Caki2 (cell line): Measurements from ENCODE around the gene REPS1. TPM values are rescaled to one million over a fixed set of nuclear protein-coding genes. Genes with fewer than 3 reads are reported as not detected.
"Not testable (repeated sequence)": the region's sequence is repeated elsewhere in the genome, so short reads cannot be mapped to it uniquely, and the experiment has no call there.

Experiments
- DNase-seq: peaks from one replicate; pipeline ENCODE4 v3.0.0-alpha.2; 2015; ENCODE audit warnings: low read depth
- in situ Hi-C: cut with HindIII; loops from 2 replicates; pipeline ENCODE4 v1.10.0; 2016; ENCODE audit warnings: low sequenced_read_pairs, low pct_unique_long_range_greater_than_20kb, mixed read lengths
- total RNA-seq: library from RNA; depleted of rRNA; stranded (reverse); fragments of >200 nt; shearing (Covaris generic); gene quantifications from 2 replicates; pipeline ENCODE4 v1.2.3, GENCODE V29; 2014; ENCODE audit warnings: low replicate concordance

Gene REPS1
- total RNA-seq, 1 experiment from 2014 or later: 33.2 TPM

- no peak for DNase-seq
- in situ Hi-C loops: no loop called here
Measured at GRCh38 chr6:139008117-139008516, 20.1 kb upstream of the REPS1 start.

DNA sequence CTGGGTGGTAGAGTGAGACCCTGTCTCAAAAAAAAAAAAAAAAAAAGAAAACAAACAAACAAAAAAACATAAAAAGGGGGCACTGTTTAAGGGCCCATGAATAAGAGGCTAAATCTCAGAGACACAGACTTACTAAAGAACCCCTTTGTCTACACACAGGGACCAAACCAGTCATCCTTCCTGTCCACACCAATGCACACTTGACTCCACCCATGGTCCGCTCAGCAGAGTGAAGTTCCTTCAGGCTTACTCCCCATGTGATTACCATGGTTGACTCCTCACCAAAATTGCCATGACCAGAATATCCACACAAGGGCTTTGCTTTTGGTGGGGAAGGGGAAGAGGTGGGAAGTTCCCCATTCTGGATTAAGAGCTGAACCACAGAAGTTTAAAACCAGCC is 19.4 kb upstream of the REPS1 start:
- in situ Hi-C loops: no loop called here

DNA sequence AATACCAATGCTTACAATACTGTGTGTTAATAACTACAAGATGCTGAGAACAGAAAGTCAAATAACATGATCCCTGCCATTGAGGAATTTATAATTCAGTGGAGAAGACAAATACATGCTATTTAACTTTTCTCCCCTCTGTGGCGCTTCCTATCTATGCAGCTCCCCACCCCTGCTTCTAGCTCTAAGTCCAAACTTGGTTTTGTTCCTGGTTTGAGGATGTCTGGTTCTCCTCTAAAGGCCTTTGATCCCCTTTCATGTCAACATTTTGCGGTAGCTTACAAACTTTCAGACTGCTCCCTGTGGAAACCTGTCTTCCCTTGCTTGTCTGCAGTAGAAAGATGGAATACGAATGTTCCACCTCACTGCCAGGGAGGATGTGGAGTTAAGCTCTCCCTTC is 18.4 kb upstream of the REPS1 start:
- no peak for DNase-seq
- in situ Hi-C loops: no loop called here

More for the DNA sequence above, 19.4 kb upstream of the REPS1 start:
- no peak for DNase-seq

DNA sequence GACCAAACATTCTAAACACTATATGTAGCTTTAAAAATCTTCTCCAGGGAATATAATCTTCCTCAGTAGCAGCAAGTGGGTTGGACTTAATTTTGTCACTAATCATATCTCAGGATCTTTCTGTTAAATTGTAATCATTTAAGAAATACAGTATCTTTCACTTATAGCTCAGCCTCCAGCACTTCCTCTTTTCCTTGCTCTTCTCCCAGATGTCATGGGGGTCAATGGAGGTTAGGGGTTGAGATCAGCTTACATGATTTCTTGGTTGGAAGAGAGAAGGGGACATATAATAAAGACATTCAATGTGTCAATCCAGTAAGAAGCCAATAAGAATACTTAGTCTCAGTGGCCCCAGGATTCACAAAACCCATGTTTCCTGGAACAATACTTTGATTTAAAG is 15.7 kb upstream of the REPS1 start:
- no peak for DNase-seq
- in situ Hi-C loops: no loop called here

DNA sequence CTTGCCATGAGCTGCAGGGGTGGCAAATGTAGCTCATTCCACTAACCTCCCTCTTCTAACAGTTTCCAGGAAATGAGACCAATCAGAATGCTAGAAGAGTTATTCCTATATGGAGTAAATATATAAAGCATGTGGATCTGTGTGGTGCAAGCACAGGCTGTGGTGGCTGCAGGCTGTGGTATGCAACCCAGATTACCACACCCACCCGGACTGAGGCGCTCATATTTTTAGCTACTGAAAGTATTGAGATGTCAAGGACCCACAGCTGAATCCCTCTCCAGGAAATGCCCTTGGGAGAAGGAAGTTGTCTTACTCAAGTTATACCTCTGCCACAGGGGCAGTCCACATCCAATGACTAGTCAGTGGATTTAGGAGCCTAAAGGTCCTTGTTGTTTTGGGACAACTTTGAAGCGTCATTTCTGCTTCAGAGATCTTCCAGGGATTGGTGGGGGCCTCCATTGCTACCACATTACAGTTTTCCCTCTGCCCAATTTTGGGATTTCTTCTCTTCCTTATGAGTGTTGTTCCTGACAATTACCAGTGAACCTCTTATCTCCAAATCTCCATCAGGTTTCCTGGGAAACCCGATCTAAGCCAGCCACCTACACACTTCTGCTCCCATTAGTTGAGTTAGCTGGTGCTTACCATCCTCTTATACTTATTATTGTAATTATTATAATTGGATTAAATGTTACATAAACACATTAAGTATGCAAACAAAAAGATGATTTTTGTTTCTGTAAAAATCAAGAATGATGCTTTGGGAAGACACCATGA is 12.1 kb upstream of the REPS1 start:
- in situ Hi-C loops: no loop called here
- no peak for DNase-seq

DNA sequence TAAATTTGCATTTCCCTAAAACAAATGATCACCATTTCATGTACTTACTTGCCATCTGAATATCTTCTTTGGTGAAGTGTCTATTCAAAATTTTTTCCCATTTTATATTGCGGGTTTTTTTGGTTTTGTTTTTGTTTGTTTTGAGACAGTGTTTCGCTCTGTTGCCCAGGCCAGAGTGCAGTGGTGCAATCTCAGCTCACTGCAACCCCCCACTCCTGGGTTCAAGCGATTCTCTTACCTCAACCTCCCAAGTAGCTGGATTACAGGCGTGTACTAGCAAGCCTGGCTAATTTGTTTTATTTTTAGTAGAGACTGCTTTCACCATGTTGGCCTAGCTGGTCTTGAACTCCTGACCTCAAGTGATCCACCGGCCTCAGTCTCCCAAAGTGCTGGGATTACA is 9.1 kb upstream of the REPS1 start:
- in situ Hi-C loops: no loop called here
- no peak for DNase-seq

GRCh38 chr6:138996524-138996923 is 8.5 kb upstream of the REPS1 start:
- in situ Hi-C loops: no loop called here
- DNase-seq: no peak

- DNase-seq, in situ Hi-C loops: not testable (repeated sequence)
Measured at GRCh38 chr6:138993410-138993809, 5.4 kb upstream of the REPS1 start.

DNA sequence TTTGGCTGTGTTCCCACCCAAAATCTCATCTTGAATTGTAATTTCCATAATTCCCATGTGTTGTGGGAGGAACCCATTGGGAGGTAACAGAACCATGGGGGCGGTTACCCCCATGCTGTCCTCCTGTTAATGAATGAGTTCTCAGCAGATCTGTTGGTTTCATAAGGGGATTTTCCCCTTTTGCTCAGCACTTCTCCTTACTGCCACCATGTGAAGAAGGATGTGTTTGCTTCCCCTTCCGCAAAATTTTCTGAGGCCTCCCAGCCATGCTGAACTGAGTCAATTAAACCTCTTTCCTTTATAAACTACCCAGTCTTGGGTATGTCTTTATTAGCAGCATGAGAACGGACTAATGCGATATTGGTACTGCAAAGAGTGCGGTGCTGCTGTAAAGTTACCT is 4.9 kb upstream of the REPS1 start:
- DNase-seq, in situ Hi-C loops: not testable (repeated sequence)

- no peak for DNase-seq
- in situ Hi-C loops: no loop called here
Measured at GRCh38 chr6:138991206-138991605, 3.2 kb upstream of the REPS1 start.

DNA sequence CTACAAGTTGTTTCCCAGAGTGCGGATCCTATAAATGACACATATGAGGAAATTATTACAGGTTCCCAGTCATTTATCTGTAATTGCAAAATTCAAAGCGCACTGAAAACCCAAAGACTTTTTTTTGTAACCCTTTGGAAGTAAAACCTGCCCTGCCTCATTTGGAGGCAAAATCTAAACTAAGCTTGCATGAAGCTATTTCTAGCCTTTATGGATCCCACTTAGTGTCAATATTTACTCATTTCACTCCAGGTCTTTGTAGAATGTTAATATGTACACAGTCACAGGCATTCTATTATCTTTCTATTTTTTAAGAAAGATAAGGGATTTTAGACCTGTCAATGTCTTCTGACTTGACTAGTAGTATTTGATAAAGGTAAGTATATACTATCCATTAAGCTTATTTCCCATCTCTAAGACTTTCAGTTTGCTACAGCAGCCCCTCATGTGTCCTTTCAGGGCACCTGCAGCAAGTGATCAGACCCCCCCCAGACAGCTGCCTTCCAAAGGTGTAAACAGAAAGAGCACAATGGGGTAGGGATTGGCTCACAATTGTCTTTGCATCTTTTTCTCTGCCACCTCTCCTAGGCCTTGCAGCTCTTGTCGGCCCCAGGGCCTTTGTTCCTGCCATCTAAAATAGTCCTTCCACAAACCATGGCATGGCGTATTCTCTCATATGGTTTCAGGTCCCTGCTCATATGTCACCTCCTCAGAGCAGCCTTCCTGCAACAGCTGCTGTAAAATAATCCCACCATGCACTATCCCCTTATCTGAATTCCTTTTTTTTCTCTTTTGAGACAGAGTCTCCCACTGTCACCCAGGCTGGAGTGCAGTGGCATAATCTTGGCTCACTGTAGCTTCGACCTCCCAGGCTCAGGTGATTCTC is 1.3 kb upstream of the REPS1 start:
- in situ Hi-C loops: no loop called here

DNA sequence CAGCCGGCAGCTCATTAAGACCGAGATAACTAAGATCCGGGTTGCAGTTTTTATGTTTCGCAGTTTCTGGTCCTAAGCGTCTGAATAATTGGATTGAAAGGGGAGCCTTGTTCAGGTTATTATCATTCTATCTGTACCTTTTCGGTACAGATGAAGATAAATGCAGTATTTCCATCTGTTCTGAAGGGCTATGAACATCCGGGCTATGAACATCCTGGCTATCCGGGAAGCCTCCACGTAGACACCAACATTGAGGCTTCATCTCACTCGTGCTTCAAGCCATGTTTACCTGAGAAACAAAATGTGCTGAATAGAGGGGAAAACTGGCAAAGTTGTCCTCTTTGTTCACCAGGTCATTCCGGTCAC is 399 bp upstream of the REPS1 start:
- in situ Hi-C loops: no loop called here
- no peak for DNase-seq

More for the DNA sequence above, 1.3 kb upstream of the REPS1 start:
- DNase-seq: no peak

- in situ Hi-C loops: no loop called here
- DNase-seq: no peak
Measured at GRCh38 chr6:138987080-138987642, 892 bp downstream of the REPS1 start.

DNA sequence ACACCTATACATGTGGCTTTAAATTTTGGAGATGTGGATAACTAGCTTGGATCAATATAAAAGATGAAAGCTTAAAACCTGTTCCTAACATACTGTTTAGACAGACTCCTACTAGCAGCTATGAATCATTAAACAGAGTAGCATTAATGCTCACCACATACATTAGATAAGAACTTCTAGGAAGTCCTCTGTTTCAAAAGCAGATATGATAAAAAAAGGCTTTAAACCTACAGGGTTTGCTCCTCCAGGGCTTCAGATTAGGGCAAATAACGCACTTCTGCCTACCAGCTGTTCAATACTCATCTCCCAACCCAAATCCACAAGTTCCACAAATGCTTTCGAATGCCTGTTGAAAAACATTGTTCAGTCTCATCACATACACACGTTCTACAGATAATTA is 1.5 kb downstream of the REPS1 start:
- peak; percentile 25 for DNase-seq
- in situ Hi-C loops: no loop called here

- in situ Hi-C loops: no loop called here
- no peak for DNase-seq
Measured at GRCh38 chr6:138981416-138981815, 6.6 kb downstream of the REPS1 start.

DNA sequence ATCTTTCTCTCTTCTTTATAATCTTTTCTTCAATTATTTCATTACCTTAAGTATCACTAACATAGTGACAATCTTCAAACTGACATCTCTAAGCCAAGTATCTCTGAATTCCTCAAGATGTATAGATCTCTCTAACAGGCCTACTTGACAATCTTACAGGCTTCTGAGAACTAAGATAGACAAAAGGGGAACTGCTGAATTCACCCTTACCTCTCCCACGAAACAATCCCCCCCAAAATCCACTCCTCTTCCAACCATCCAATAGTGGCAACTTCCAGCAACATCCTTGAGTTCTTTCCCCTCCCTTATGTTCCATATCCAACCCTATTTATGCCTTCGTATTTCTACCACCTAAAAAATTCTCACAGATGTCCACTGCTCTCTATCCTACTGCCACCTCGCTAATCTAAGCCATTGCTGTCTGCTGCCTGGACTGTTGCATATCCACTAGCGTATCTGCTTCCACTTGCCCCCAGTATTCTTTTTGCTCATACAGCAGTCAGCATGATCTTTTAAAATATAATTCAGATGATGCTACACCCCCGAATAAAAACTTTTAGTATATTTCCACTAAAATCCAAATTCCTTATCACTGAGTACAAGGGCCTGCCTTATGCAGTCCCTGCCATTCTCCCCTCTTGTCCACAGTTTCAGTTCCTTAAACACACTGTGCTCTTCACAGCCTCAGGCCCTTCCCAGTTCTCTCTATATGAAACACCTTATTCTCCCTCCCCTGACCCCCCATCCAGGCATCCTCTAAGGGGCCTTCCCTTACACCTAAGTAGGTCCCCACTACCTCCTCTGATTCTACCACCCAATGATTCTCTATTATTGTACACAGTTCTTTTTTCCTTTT is 8.0 kb downstream of the REPS1 start:
- in situ Hi-C loops: no loop called here

DNA sequence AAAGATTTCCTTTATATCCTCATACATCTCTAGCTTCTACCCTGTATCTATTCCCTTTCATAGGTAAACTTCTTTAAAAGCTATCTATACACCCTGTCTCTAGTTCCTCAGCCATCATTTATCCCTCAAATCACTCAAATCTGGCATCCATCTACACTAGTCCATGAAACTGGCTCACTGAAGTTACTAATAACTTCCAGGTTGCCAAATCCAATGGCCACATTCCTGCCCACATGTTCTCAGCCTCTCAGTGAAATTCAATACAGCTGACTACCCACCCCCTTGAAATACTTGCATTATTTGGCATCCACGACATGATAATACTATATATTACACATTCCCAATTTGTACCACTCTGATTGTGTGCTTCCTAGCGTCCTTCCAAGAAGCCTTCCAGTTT is 8.7 kb downstream of the REPS1 start:
- in situ Hi-C loops: no loop called here

More for the DNA sequence above, 8.0 kb downstream of the REPS1 start:
- DNase-seq: no peak

DNA sequence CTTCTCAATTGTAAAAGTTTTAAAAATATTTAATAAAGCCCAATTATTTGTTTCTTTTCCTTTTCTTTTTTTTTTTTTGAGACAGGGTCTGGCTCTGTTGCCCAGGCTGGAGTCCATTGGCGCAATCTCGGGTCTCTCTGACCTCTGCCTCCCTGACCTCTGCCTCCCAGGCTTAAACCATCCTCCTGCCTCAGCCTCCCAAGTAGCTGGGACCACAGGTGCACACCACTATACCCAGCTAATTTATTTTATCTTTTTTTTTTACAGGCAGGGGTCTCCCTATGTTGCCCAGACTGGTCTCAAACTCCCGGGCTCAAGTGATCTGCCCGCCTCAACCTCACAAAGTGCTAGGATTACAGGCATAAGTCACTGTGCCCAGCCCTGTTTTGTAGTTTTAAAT is 9.8 kb downstream of the REPS1 start:
- in situ Hi-C loops: no loop called here
- no peak for DNase-seq

More for the DNA sequence above, 8.7 kb downstream of the REPS1 start:
- DNase-seq: no peak
